DOHH2 (cell line): Measurements from ENCODE around the gene HDAC10.

Source experiments
- H3F3A ChIP-seq: fragments of 200-600 bp; sonication (generic), shearing (Covaris generic); 2 replicates; pipeline ENCODE4 v1.6.0; 2016; ENCODE audit warnings: antibody characterized with exemption, mild to moderate bottlenecking; ENCODE audit not compliant: control insufficient read depth, insufficient read depth
- H3K27ac ChIP-seq: fragments of 200-600 bp; sonication (generic); 2 replicates; pipeline ENCODE4 v1.5.1; 2014; ENCODE audit warnings: low read depth, mild to moderate bottlenecking, low read length, moderate library complexity
- H3K27me3 ChIP-seq: fragments of 200-600 bp; sonication (generic); 2 replicates; pipeline ENCODE4 v1.6.1; 2014; ENCODE audit warnings: mild to moderate bottlenecking, low read length, mixed read lengths; ENCODE audit not compliant: control insufficient read depth
- H3K36me3 ChIP-seq: fragments of 200-600 bp; sonication (generic); 2 replicates; pipeline ENCODE4 v1.6.1; 2014; ENCODE audit warnings: mild to moderate bottlenecking, low read length, moderate library complexity, mixed read lengths; ENCODE audit not compliant: control insufficient read depth
- H3K4me1 ChIP-seq: fragments of 200-600 bp; sonication (generic); 2 replicates; pipeline ENCODE4 v1.6.1; 2014; ENCODE audit warnings: mild to moderate bottlenecking, low read length, mixed read lengths; ENCODE audit not compliant: control insufficient read depth
- H3K4me2 ChIP-seq: fragments of 200-600 bp; sonication (generic); 2 replicates; pipeline ENCODE4 v1.6.0; 2014; ENCODE audit warnings: mild to moderate bottlenecking, low read length, moderate library complexity
- H3K4me3 ChIP-seq: fragments of 200-600 bp; sonication (generic); 2 replicates; pipeline ENCODE4 v1.5.1; 2014; ENCODE audit warnings: mild to moderate bottlenecking, low read length, mixed read lengths
- H3K79me2 ChIP-seq: fragments of 200-600 bp; sonication (generic); 2 replicates; pipeline ENCODE4 v1.6.1; 2014; ENCODE audit warnings: mild to moderate bottlenecking, low read length, mixed read lengths; ENCODE audit not compliant: control insufficient read depth
- H3K9me2 ChIP-seq: fragments of 200-600 bp; sonication (generic); replicated peaks from 2 replicates; pipeline ENCODE4 v1.6.1; 2014; ENCODE audit warnings: mild to moderate bottlenecking, low read length, mixed read lengths; ENCODE audit not compliant: control insufficient read depth
- H3K9me3 ChIP-seq: fragments of 200-600 bp; sonication (generic); 2 replicates; pipeline ENCODE4 v1.6.1; 2014; ENCODE audit warnings: antibody characterized with exemption, low read length, mixed read lengths; ENCODE audit not compliant: control insufficient read depth, insufficient read depth
- H4K20me1 ChIP-seq: fragments of 200-600 bp; sonication (generic); 2 replicates; pipeline ENCODE4 v1.6.0; 2014; ENCODE audit warnings: low read depth, mild to moderate bottlenecking, antibody characterized with exemption, low read length, moderate library complexity; ENCODE audit not compliant: control insufficient read depth, insufficient read depth
- EZH2phosphoT487 ChIP-seq: fragments of 200-600 bp; sonication (generic); IDR thresholded peaks from 2 replicates; pipeline ENCODE4 v1.6.1; 2017; ENCODE audit warnings: borderline replicate concordance, mild to moderate bottlenecking, antibody characterized with exemption, low read length, moderate library complexity, mixed read lengths
- TF ChIP-seq, protein P1 (sequence below): fragments of 200-600 bp; sonication (generic); IDR thresholded peaks from one replicate; pipeline ENCODE4 v1.5.1; 2014; ENCODE audit warnings: antibody characterized with exemption, mild to moderate bottlenecking, low read depth, low read length; ENCODE audit not compliant: poor library complexity, severe bottlenecking

Gene HDAC10

DNA sequence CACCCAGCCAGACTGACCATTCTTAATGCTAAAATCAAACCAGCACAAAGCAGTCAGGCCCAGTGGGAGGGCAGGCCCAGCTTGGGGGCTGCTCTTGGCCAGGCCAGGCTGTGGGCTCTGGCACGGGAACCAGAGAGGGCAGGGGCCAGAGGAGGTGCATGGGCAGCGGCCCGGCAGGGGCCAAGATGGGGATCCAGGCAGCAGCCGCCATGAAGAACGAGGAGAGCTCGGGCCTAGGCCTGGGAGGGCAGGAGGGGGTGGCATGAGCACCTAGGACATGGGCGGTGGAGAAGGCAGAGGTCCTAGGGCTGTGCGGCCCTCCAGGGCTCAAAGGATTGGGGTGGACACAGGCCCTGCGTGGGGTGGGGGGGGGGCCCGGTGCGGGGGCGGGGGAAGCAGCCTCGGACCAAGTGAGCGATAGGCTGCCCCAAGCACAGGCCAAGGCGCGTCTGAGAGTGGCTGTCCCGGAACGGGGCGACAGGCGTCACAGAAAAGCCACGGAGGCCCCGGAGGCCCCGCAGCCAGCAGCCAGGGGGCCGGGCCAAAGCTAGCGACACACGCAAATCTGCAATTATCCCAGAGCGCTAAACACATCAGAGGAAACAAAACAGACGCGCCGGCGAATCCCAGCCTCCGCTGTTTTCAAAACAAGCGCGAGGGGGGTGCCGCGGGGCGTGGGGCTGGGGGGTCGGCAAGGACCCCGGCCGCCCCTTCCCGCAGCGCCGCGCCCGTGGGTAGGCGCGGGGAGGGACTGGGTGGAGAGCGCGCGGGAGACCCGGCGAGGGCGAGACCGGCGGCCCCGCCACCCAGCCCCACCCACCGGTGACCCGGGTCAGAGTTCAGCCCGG lies 48.1 kb upstream of the HDAC10 start:
- peaks cover 16% of the 10 kb centered on the region for H4K20me1 ChIP-seq
- H3K4me3 ChIP-seq = peak overlapping the region; percentile 97

DNA sequence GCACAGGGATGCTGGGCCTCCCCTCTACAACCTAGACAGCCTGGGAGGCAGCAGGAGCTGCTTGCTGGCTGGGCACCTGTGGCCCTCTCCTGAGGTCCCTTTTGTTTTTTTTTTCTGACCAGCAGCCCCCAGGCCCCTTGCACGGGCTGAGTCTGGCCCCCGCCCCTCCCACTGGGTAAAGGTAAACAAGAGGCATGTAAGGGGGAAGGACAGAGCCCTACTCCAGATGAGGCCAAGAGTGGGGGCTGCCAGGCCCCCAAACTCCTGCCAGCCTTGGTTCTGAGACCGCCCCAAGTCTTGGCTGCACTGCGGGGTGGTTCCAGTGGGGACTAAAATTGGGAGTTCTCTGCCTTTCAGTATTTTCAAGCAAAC lies 47.2 kb upstream of the HDAC10 start:
- Histone ChIP-seq H3K36me3 (peaks cover 32% of the 10 kb centered on the region), H3K27ac (peak overlapping the region; percentile 47), H3K9me2 (no peaks in the 10 kb centered on the region), H3K79me2 (peaks cover 99% of the 10 kb centered on the region), H3K9me3 (no peaks in the 10 kb centered on the region), H3K4me1 (peaks cover 99% of the 10 kb centered on the region), H3K4me3 (peak overlapping the region; percentile 46; the same call in 1 of the 2 replicates), H4K20me1 (peaks cover 11% of the 10 kb centered on the region; the same call in 1 of the 2 replicates), H3K4me2 (peak overlapping the region; percentile 99), H3F3A (peaks cover 17% of the 10 kb centered on the region), H3K27me3 (no peaks in the 10 kb centered on the region)
- TF ChIP-seq, protein P1, sequence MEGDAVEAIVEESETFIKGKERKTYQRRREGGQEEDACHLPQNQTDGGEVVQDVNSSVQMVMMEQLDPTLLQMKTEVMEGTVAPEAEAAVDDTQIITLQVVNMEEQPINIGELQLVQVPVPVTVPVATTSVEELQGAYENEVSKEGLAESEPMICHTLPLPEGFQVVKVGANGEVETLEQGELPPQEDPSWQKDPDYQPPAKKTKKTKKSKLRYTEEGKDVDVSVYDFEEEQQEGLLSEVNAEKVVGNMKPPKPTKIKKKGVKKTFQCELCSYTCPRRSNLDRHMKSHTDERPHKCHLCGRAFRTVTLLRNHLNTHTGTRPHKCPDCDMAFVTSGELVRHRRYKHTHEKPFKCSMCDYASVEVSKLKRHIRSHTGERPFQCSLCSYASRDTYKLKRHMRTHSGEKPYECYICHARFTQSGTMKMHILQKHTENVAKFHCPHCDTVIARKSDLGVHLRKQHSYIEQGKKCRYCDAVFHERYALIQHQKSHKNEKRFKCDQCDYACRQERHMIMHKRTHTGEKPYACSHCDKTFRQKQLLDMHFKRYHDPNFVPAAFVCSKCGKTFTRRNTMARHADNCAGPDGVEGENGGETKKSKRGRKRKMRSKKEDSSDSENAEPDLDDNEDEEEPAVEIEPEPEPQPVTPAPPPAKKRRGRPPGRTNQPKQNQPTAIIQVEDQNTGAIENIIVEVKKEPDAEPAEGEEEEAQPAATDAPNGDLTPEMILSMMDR = no peak
- no peak for TF ChIP-seq EZH2phosphoT487

More for the DNA sequence above, 48.1 kb upstream of the HDAC10 start:
- H3K4me1 ChIP-seq = peaks cover 99% of the 10 kb centered on the region
- H3K27ac ChIP-seq = peak overlapping the region; percentile 88
- H3K9me2 ChIP-seq = no peaks in the 10 kb centered on the region
- peaks cover 21% of the 10 kb centered on the region for H3F3A ChIP-seq
- no peaks in the 10 kb centered on the region for H3K9me3 ChIP-seq
- peaks cover 34% of the 10 kb centered on the region for H3K36me3 ChIP-seq
- no peaks in the 10 kb centered on the region for H3K27me3 ChIP-seq
- no peak for TF ChIP-seq EZH2phosphoT487
- TF ChIP-seq, protein P1 = no peak
- H3K4me2 ChIP-seq = peak overlapping the region; percentile 99
- H3K79me2 ChIP-seq = peaks cover 99% of the 10 kb centered on the region

DNA sequence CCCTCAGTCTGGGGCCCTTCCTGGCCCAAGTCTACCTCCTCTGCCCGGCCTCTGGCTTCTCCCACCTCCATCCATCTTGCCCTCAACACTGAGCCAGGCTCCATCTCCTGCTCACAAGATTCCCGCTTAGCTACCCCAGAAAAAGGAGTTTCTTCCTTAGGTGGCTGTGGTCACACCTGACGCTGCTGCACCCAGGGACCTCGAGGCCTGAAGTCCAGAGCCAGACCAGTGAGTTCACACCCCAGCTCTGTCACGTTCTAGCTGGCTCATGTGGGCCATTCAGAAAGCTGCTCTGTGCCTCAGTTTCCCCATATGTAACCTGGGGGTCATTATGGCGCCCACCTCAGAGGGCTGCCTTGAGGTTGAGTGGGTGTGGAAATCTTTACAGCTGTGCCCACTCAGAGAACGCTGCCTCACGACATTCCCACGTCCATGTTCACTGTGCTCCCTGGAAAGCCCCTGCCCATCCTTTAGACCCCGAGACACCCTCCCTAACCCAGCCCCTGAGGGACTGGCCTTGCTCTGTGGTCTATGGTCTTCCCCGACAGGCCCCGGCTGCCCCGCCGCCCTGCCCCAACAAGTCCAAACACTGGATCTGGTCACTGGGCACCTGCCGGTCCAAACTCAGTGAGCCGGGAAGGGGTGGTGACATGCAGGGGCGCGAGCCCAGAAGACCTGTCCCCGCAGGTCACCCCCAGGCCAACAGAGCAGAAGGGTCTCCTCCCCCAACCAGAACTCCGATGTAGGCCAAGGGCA lies 46.6 kb upstream of the HDAC10 start:
- Histone ChIP-seq H3K4me2 (peak overlapping the region; percentile 99), H3K4me3 (0 out of 2 replicates have a peak overlapping the region, but pooled peaks have one; percentile 62), H3K27ac (peak overlapping the region; percentile 75), H3K4me1 (peaks cover 99% of the 10 kb centered on the region), H3K36me3 (peaks cover 27% of the 10 kb centered on the region), H3K27me3 (no peaks in the 10 kb centered on the region), H3K9me2 (no peaks in the 10 kb centered on the region), H3K79me2 (peaks cover 99% of the 10 kb centered on the region), H3K9me3 (no peaks in the 10 kb centered on the region), H3F3A (peaks cover 13% of the 10 kb centered on the region), H4K20me1 (peaks cover 11% of the 10 kb centered on the region; the same call in 1 of the 2 replicates)
- TF ChIP-seq EZH2phosphoT487 = no peak
- TF ChIP-seq, protein P1 = no peak
